Loucy (cell line): ENCODE results near the gene PLSCR4.

Experiments
- H2AFZ ChIP-seq: fragments of 200-600 bp; sonication (generic); 2 replicates; pipeline ENCODE4 v1.6.0; 2016; ENCODE audit warnings: antibody characterized with exemption, mild to moderate bottlenecking, low read length, moderate library complexity
- H3F3A ChIP-seq: fragments of 200-600 bp; 2 replicates; pipeline ENCODE4 v1.6.0; 2016; ENCODE audit warnings: antibody characterized with exemption, low read depth, mild to moderate bottlenecking
- H3K27me3 ChIP-seq: fragments of 200-600 bp; sonication (generic); 2 replicates; pipeline ENCODE4 v1.6.1; 2014; ENCODE audit warnings: low read length, mild to moderate bottlenecking; ENCODE audit not compliant: insufficient read depth, poor library complexity, severe bottlenecking
- H3K36me3 ChIP-seq: fragments of 200-600 bp; sonication (generic); 2 replicates; pipeline ENCODE4 v1.6.1; 2016; ENCODE audit warnings: low read length; ENCODE audit not compliant: insufficient read depth
- H3K4me1 ChIP-seq: fragments of 200-600 bp; sonication (generic); 2 replicates; pipeline ENCODE4 v1.5.1; 2014; ENCODE audit warnings: low read length, mild to moderate bottlenecking; ENCODE audit not compliant: insufficient read depth, poor library complexity, severe bottlenecking
- H3K4me2 ChIP-seq: fragments of 200-600 bp; sonication (generic); 2 replicates; pipeline ENCODE4 v1.6.0; 2014; ENCODE audit warnings: antibody characterized with exemption, low read length, low read depth, mild to moderate bottlenecking; ENCODE audit not compliant: poor library complexity, severe bottlenecking
- H3K4me3 ChIP-seq: fragments of 200-600 bp; sonication (generic); 2 replicates; pipeline ENCODE4 v1.5.1; 2014; ENCODE audit warnings: low read length, mild to moderate bottlenecking, mixed read lengths; ENCODE audit not compliant: poor library complexity, severe bottlenecking
- H3K79me2 ChIP-seq: fragments of 200-600 bp; sonication (generic); 2 replicates; pipeline ENCODE4 v1.6.1; 2014; ENCODE audit warnings: low read length; ENCODE audit not compliant: insufficient read depth
- H3K9ac ChIP-seq: fragments of 200-600 bp; sonication (generic); 2 replicates; pipeline ENCODE4 v1.6.0; 2014; ENCODE audit warnings: mild to moderate bottlenecking, low read depth, low read length, moderate library complexity; ENCODE audit not compliant: poor library complexity, severe bottlenecking
- H3K9me2 ChIP-seq: fragments of 200-600 bp; sonication (generic); replicated peaks from 2 replicates; pipeline ENCODE4 v1.6.1; 2016; ENCODE audit warnings: low read depth, low read length, mixed read lengths
- H3K9me3 ChIP-seq: fragments of 200-600 bp; sonication (generic); 2 replicates; pipeline ENCODE4 v1.6.1; 2014; ENCODE audit warnings: mild to moderate bottlenecking, antibody characterized with exemption, low read length, low read depth; ENCODE audit not compliant: insufficient read depth
- H4K20me1 ChIP-seq: fragments of 200-600 bp; sonication (generic); 2 replicates; pipeline ENCODE4 v1.6.0; 2014; ENCODE audit warnings: antibody characterized with exemption, low read length, mild to moderate bottlenecking; ENCODE audit not compliant: insufficient read depth, poor library complexity, severe bottlenecking
- EZH2phosphoT487 ChIP-seq: fragments of 200-600 bp; IDR thresholded peaks from 2 replicates; pipeline ENCODE4 v1.6.1; 2018; ENCODE audit warnings: antibody characterized with exemption, mild to moderate bottlenecking, moderate library complexity, borderline replicate concordance
- TF ChIP-seq, protein P1 (sequence below): fragments of 200-600 bp; sonication (generic); conservative IDR thresholded peaks from 2 replicates; pipeline ENCODE4 v1.5.1; 2014; ENCODE audit warnings: mild to moderate bottlenecking, antibody characterized with exemption, low read length

Gene PLSCR4

DNA sequence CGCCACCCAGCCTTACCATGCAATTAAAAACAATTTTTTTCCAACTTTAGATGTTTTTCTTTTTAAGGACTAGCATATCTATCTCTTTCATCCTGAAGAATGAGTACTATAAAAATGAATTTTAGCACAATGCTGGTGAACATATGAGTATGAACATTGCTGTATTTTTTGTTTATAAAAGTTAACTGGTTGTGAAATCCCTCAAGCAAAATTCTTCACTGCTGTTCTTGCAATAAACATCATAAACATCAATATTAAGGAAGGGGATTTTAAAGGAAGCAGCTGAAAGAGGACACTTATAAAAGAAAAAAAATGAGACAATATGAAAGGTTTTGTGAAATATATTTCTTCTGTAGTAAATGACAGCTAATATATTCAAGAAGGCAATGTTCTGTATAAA is 3.0 kb downstream of the PLSCR4 start:
- no peaks in the 10 kb centered on the region for H3K4me1 ChIP-seq
- no peaks in the 10 kb centered on the region for H3K36me3 ChIP-seq
- no peak overlapping the region for H3K4me2 ChIP-seq
- H2AFZ ChIP-seq: no peak overlapping the region
- no peaks in the 10 kb centered on the region for H3K27me3 ChIP-seq
- H3K4me3 ChIP-seq: no peak overlapping the region
- no peak for TF ChIP-seq EZH2phosphoT487
- TF ChIP-seq, protein P1, sequence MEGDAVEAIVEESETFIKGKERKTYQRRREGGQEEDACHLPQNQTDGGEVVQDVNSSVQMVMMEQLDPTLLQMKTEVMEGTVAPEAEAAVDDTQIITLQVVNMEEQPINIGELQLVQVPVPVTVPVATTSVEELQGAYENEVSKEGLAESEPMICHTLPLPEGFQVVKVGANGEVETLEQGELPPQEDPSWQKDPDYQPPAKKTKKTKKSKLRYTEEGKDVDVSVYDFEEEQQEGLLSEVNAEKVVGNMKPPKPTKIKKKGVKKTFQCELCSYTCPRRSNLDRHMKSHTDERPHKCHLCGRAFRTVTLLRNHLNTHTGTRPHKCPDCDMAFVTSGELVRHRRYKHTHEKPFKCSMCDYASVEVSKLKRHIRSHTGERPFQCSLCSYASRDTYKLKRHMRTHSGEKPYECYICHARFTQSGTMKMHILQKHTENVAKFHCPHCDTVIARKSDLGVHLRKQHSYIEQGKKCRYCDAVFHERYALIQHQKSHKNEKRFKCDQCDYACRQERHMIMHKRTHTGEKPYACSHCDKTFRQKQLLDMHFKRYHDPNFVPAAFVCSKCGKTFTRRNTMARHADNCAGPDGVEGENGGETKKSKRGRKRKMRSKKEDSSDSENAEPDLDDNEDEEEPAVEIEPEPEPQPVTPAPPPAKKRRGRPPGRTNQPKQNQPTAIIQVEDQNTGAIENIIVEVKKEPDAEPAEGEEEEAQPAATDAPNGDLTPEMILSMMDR: no peak
- no peaks in the 10 kb centered on the region for H3K9me2 ChIP-seq
- H3K79me2 ChIP-seq: no peaks in the 10 kb centered on the region
- H3K9ac ChIP-seq: no peak overlapping the region
- H3F3A ChIP-seq: no peaks in the 10 kb centered on the region
- no peaks in the 10 kb centered on the region for H4K20me1 ChIP-seq
- H3K9me3 ChIP-seq: no peaks in the 10 kb centered on the region

DNA sequence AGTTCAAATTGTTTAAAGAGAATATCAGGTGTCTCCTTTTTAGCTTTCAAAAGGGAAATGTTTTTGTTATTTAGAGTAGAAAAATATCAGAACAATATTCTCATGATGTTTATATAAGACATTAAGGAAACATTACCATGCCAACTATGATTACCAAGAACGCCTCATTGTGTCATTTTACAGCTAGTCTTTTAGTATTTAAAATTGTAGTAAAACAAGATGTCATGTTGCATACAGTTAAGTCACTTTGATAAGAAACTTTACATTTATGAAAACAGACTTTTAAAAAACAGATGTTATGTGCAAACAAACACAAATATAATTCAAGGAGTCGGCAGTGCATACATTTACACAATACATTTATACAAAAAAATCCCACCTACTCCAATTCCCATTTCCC is 4.4 kb downstream of the PLSCR4 start:
- H3F3A ChIP-seq: no peaks in the 10 kb centered on the region

DNA sequence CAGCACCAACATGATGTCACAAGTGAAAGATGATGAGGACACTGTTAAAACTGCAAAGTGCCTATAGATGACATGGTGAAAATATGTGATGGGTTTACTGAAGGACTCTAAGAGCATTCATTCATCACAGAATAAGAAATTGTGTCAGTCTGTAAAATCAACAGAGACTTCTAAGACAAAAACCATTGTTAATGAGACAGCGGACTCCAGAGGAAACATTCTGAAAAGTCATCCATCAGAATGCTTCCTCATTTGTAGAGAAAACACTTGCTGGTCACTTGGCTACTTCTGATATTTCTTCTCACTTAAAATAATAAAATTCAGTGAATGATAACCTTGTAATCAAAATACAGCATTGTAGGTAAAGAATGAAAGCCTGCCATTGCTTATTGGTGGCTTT is 7.3 kb downstream of the PLSCR4 start:
- Histone ChIP-seq H3K9me2 (no peaks in the 10 kb centered on the region), H3K9me3 (no peaks in the 10 kb centered on the region), H3K9ac (no peak overlapping the region), H2AFZ (no peak overlapping the region), H3K36me3 (no peaks in the 10 kb centered on the region), H3K4me2 (no peak overlapping the region), H3F3A (no peaks in the 10 kb centered on the region), H3K27me3 (no peaks in the 10 kb centered on the region), H4K20me1 (no peaks in the 10 kb centered on the region), H3K4me1 (no peaks in the 10 kb centered on the region), H3K4me3 (no peak overlapping the region), H3K79me2 (no peaks in the 10 kb centered on the region)
- TF ChIP-seq, protein P1: no peak
- TF ChIP-seq EZH2phosphoT487: no peak

More for the DNA sequence above, 4.4 kb downstream of the PLSCR4 start:
- no peak overlapping the region for H2AFZ ChIP-seq
- no peaks in the 10 kb centered on the region for H3K9me2 ChIP-seq
- H3K36me3 ChIP-seq: no peaks in the 10 kb centered on the region
- no peaks in the 10 kb centered on the region for H3K27me3 ChIP-seq
- H3K79me2 ChIP-seq: no peaks in the 10 kb centered on the region
- H3K9ac ChIP-seq: no peak overlapping the region
- H4K20me1 ChIP-seq: no peaks in the 10 kb centered on the region
- no peaks in the 10 kb centered on the region for H3K9me3 ChIP-seq
- no peak overlapping the region for H3K4me3 ChIP-seq
- H3K4me1 ChIP-seq: no peaks in the 10 kb centered on the region
- no peak overlapping the region for H3K4me2 ChIP-seq
- TF ChIP-seq EZH2phosphoT487: no peak
- TF ChIP-seq, protein P1: no peak
